Stimulated activated naive CD4-positive, alpha-beta T cell treated with Interleukin-2 at 50 U/mL for 16 hours (primary cell): ENCODE measurements around the gene ZNF326.

Source experiments
- DNase-seq: peaks from one replicate; lab custom pipeline; 2025; lab: John Stamatoyannopoulos, UW

The ZNF326 gene

GRCh38 chr1:89994805-89995597, at the start of gene ZNF326:
ZNF326 (plus strand) TSS chr1:89995110; CDS start chr1:89995258, 148 bp downstream.
- peak; percentile 93 for DNase-seq

GRCh38 chr1:89945852-89946476, 48.9 kb upstream of the ZNF326 start:
- DNase-seq = no peak

DNA sequence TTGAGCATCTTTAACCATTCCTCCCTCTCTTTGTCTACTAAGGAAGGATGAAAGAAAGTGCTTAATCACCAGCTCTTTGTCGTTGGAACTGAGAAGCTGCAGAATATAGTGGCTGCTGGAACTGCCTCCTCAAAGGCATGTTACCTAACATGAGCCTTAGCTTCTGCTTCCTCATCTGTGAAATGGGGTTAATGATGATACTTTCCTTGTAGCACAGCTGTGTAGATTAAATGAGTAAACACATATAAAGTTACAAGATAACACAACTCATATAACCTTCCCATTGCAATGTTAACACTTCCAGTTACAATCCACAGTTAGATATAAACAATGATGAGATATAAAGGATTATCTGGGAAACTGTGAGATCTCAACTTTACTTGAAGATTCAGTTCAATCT, 48.4 kb upstream of the ZNF326 start:
- no peak for DNase-seq

DNA sequence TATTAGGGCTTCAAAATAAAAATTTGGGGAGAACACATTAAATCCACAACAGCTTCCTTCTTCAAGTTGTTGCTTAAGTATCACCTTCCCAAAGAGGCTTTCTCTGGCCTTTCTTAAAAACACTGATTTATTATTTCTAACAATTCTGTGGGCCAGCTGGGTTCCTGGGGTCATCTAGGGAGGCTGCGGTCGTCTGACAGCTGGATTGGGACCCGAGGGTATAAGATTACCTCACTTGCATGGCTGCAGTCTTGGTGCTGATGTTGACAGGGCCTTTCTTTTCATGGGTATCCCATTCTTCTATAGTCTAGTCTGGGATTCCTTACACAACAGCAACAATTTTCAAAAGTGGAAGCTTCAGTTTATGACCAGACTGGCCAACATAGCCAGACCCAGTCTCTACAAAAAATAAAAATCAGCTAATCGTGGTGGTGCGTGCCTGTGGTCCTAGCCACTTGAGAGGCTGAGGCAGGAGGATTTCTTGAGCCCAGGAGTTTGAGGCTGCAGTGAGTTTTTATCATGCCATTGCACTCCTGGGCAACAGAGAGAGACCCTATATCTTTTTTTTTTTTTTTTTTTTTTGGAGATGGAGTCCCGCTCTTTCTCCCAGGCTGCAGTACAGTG, 46.1 kb upstream of the ZNF326 start:
- DNase-seq = no peak

- DNase-seq = no peak
Measured at GRCh38 chr1:89949991-89950624, 44.8 kb upstream of the ZNF326 start.

DNA sequence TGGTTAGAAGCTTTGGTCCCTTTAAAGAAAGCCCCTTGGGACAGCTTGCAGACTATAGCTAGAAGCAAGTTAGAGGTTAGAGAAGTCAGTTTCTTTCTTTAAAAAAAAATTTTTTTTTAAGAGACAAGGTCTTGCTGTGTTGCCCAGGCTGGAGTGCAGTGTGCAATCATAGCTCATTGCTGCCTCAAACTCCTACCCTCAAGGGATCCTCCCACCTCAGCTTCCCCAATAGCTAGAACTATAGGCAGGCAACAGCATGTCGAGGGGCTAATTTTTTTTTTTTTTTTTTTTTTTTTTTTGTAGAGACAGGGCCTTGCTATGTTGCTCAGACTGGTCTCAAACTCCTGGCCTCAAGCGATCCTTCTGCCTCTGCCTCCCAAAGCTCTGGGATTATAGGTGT, 44.2 kb upstream of the ZNF326 start:
- DNase-seq = no peak

GRCh38 chr1:89951766-89952604, 42.9 kb upstream of the ZNF326 start:
- DNase-seq = no peak

GRCh38 chr1:89952605-89953130, 42.2 kb upstream of the ZNF326 start:
- no peak for DNase-seq

GRCh38 chr1:89953131-89953626, 41.7 kb upstream of the ZNF326 start:
- DNase-seq = no peak

GRCh38 chr1:89953929-89954328, 41.0 kb upstream of the ZNF326 start:
- DNase-seq = no peak

GRCh38 chr1:89954401-89954800, 40.5 kb upstream of the ZNF326 start:
- no peak for DNase-seq

- DNase-seq = no peak
Measured at GRCh38 chr1:89955311-89956205, 39.4 kb upstream of the ZNF326 start.

DNA sequence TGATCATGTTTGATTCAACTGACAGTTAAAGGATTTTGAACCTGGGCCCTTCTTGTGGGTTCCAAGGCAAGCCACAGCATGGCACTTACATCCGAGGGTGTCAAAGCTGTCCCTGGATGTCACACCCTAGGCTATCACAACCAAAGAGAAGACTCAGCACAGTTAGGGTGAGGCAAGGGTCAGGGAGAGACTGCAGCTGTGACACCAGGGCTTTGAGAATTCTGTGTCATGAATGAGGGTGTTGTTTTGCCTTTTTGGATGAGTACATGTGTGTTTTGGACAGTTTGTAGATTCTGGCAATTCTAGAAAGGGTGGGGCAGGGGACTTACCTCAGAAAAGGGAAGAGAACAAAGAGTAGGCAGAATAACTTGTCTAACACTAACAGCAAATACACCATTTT, 37.8 kb upstream of the ZNF326 start:
- DNase-seq = no peak

DNA sequence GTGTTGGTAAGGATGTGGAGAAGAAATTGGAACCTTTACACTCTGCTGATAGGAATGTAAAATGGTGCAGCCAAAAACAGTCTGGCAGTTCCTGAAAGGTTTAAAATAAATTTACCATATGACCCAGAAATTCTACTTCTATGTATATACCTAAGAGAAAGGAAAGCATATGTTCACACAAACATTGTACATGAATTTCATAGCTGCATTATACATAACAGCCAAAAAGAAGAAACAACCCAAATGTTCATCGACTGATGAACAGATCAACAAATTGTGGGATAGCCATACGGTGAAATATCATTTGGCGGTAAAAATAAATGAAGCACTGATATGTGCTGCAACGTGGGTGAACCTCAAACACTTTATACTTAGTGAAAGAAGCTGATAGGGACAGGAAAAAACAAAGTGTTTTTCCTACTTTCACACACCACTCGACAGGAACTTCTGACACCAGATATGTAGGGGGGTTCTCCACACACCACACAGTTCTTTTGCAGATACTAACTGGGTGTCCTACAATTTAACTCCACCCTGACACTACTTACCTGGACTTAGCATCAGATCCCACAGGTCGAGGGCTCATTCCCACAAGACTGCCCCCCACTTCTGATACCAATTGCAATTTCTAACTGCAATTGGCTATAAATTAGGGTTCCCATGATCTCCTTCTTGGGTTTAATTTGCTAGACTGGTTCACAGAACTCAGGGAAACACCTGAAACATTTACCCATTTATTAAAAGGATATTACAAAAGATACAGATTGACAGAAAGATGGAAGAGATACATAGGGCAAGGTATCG, 35.9 kb upstream of the ZNF326 start:
- DNase-seq = no peak

DNA sequence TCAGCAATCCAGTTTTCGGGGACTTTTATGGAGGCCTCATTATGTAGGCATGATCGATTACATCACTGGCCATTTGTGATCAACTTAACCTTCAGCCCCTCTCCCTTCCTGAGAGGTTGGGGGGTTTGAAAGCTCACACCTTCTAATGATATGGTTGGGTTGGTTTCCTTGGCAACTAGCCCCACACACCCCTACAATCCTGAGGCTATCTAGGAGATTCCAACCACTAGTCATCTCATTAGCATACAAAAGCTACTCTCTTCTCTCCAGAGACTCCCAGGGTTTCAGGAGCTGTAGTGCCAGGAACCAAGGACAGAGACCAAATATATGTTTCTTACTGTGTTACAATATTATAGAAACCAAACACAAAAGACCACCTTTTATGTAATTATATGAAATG, 35.2 kb upstream of the ZNF326 start:
- no peak for DNase-seq

GRCh38 chr1:89962024-89962741, 32.7 kb upstream of the ZNF326 start:
- no peak for DNase-seq

- no peak for DNase-seq
Measured at GRCh38 chr1:89962742-89963075, 32.2 kb upstream of the ZNF326 start.

- DNase-seq = no peak
Measured at GRCh38 chr1:89965193-89965768, 29.6 kb upstream of the ZNF326 start.

DNA sequence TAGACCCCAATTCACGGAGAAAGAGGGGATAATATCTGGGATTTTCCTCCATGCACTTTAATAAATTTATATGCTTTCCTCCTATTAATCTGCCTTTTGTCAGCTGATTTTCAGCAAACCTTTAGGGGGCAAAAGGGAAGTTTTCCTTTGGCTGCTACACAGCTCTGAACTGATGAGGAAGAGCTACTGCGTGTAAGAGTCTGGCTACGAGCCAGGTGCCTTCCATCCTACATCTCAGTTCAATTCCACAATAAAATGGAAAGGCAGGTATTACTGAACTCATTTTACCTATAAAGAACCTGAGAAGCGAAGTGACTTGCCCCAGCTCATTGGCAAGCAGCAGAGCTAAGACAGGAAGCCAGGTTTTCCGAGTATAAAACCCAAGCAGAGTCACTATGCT, 28.3 kb upstream of the ZNF326 start:
- no peak for DNase-seq
